ENCODE results near the gene FAM83F. TPM values are rescaled to one million over a fixed set of nuclear protein-coding genes. Genes with fewer than 3 reads are reported as not detected.

The FAM83F gene
- total RNA-seq, 1 experiment from 2014 or later: not detected

DNA sequence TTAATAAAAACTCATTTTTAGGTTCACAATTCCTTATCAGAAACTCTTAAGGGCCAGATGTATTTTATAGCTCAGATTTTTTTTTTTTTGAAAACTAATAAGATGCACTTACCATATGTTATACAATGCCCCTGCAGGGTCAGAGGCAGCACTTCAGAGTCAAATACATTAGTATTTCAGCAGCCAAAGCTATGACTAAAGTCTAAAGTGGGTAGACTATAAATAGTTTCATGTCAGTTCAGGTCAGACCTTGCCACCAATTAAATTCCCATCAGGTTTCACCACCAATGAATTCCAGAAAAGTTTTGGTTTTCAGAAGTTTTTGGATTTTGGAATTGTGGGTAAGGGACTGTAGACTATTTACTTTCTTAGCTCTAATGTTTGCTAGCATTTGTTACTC lies 75.9 kb downstream of the FAM83F start:
- no peak for DNase-seq (ENCODE audit: low read depth in 1 of 2, low spot score in 2 of 2)
- Histone ChIP-seq H3K27ac (no peak overlapping the region), H3K4me1 (replicated peaks) (no peaks in the 10 kb centered on the region), H3K36me3 (no peaks in the 10 kb centered on the region), H3K27me3 (replicated peaks) (no peaks in the 10 kb centered on the region), H3K9me3 (replicated peaks) (no peaks in the 10 kb centered on the region), H3K4me3 (no peak overlapping the region)

DNA sequence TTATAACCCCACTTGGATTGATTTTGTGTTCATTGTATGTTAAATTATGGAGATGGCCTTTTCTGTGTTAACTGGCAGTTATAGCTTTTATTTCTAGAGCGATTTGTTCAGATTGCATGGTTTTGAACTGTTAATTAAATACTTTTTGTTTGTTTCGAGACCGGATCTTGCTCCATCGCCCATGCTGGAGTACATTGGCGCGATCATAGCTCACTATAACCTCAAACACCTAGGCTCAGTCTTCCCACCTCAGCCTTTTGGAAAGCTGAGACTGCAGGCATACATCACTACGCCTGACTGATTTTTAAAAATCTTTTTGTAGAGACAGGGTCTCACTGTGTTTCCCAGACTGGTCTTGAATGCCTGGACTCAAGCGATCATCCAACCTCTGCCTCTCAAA lies 77.0 kb downstream of the FAM83F start:
- Histone ChIP-seq H3K4me3 (no peak overlapping the region), H3K27ac (no peak overlapping the region), H3K9me3 (replicated peaks) (no peaks in the 10 kb centered on the region), H3K4me1 (replicated peaks) (no peaks in the 10 kb centered on the region), H3K36me3 (no peaks in the 10 kb centered on the region), H3K27me3 (replicated peaks) (no peaks in the 10 kb centered on the region)
- no peak for DNase-seq (ENCODE audit: low read depth in 1 of 2, low spot score in 2 of 2)

DNA sequence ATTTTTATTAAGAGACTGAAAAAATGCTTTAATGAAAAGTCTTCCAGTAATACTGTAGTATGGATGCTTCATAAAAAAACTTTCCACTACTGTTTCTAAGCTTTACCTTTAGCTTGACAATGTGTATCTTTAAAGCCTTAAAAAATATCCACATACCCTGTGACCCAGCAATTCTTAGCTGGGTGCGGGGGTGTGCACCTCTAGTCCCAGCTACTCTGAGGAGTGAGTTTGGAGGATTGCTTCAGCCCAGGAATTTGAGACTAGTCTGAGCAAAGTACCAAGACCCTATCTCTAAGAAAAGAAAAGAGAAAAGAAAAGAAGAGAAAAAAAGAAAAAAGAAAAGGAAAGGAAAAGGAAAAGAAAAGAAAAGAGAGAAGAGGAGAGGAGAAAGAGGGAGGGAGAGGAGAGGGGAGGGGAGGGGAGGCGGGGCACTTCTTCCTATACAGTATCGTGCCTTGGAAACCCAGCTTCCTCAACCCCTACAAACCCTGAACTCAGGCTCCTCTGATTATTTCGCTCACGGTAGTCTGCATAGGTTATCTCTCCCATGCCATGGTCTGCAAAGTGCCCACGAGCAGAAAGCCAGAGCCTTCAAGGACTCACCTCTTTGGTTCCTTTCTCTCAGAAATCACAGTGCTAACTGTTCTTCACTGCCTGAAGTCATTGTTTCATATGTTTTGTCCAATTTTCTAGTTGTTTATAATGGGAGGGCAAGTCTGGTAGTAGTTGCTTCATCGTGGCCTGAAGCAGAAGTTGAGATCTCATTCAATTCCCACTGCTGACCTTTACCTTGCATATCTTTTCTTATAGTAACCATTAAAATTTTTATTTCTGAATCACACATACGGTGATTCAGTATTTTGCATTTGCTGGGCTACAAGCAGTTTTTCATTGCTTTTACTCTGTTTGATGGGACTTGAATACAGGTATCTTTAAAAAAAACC lies 82.2 kb downstream of the FAM83F start:
- Histone ChIP-seq H3K36me3 (no peaks in the 10 kb centered on the region), H3K4me1 (replicated peaks) (no peaks in the 10 kb centered on the region), H3K4me3 (no peak overlapping the region), H3K9me3 (replicated peaks) (no peaks in the 10 kb centered on the region), H3K27ac (no peak overlapping the region), H3K27me3 (replicated peaks) (peaks cover 2% of the 10 kb centered on the region; the same call in 1 of the 2 replicates)
- DNase-seq (ENCODE audit: low read depth in 1 of 2, low spot score in 2 of 2): no peak

DNA sequence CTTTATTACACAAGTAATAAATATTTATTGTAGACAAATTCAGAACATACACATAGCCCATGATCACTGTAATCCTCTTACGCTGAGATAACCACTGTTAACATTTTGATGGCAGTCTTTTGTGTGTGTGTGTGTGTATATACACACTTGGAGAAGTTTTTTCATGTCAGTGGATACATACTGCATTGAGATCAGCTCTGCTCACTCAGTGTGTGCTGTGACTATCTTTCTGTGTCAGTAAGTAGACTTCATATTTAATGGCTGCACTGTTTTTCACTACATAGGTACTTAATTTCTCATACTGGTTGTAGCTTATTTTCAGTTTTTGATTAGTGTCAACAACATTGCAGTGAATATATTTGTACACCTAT lies 82.9 kb downstream of the FAM83F start:
- H3K27ac ChIP-seq: no peak overlapping the region
- peaks cover 4% of the 10 kb centered on the region; the same call in 1 of the 2 replicates for H3K27me3 ChIP-seq (replicated peaks)
- no peaks in the 10 kb centered on the region for H3K9me3 ChIP-seq (replicated peaks)
- H3K36me3 ChIP-seq: no peaks in the 10 kb centered on the region
- no peaks in the 10 kb centered on the region for H3K4me1 ChIP-seq (replicated peaks)
- H3K4me3 ChIP-seq: no peak overlapping the region
- DNase-seq (ENCODE audit: low read depth in 1 of 2, low spot score in 2 of 2): no peak

DNA sequence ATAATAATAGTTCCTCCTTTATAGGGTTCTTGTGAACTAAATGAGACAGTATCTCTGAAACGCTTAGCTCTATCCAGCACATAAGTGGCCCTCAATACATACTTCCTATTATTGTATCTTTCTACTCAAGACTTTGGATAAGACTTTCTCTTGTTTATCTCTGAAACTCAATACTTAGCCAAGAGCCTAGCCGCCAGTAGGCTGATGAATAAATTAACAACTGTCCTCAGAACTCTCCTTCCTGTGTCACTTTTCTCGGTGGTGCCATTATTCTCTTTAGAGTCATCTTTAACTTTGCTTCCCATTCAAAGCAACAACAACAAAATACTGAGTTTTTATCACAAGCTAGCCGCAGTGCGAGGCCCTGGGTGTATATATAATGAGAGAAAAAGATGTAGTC lies 86.9 kb downstream of the FAM83F start:
- Histone ChIP-seq H3K27ac (no peak overlapping the region), H3K9me3 (replicated peaks) (no peaks in the 10 kb centered on the region), H3K36me3 (no peaks in the 10 kb centered on the region), H3K4me3 (no peak overlapping the region), H3K27me3 (replicated peaks) (peaks cover 8% of the 10 kb centered on the region), H3K4me1 (replicated peaks) (no peaks in the 10 kb centered on the region)
- DNase-seq (ENCODE audit: low read depth in 1 of 2, low spot score in 2 of 2): no peak

DNA sequence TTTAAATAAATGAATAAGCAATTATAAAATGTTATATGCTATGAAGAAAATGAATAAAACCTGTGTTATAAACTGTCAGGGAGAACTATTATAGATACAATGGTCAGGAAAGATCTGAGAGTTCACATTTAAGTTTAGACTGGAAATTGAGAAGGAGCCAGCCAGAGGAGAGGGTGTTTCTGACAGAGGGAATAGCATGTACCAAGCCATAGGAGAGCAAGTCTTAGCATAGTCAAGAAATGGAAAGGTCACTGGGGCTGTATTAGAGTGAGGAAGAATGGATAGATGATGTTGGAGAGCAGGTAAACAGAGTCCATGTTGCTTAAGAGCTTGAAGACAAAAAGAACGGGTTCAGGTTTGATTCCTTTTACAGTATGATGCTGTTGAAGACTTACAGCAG lies 87.4 kb downstream of the FAM83F start:
- H3K27ac ChIP-seq: no peak overlapping the region
- no peak for DNase-seq (ENCODE audit: low read depth in 1 of 2, low spot score in 2 of 2)
- H3K9me3 ChIP-seq (replicated peaks): no peaks in the 10 kb centered on the region
- H3K4me1 ChIP-seq (replicated peaks): no peaks in the 10 kb centered on the region
- no peak overlapping the region for H3K4me3 ChIP-seq
- peaks cover 8% of the 10 kb centered on the region for H3K27me3 ChIP-seq (replicated peaks)
- H3K36me3 ChIP-seq: no peaks in the 10 kb centered on the region

DNA sequence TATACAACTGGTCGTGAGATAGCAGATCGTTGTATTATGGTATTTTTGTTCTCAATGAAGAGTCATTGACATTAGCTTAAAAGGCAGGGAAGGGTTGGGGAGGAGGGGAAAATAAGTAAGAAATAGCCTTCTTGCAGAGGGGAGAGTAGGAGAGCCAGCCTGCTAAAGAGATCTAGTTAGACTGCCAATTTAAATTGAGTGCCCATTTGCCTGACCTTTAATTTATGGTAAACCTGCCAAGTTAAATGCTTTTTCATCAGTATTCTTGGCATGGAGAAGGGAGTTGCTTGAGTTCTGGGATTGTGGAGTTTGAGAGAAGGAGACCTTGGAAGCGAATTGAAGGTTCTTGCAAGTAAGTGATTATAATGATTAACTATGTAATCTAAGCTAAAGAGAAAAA lies 89.0 kb downstream of the FAM83F start:
- Histone ChIP-seq H3K27me3 (replicated peaks) (peaks cover 8% of the 10 kb centered on the region), H3K27ac (no peak overlapping the region), H3K9me3 (replicated peaks) (no peaks in the 10 kb centered on the region), H3K36me3 (no peaks in the 10 kb centered on the region), H3K4me3 (no peak overlapping the region), H3K4me1 (replicated peaks) (no peaks in the 10 kb centered on the region)
- DNase-seq (ENCODE audit: low read depth in 1 of 2, low spot score in 2 of 2): no peak

DNA sequence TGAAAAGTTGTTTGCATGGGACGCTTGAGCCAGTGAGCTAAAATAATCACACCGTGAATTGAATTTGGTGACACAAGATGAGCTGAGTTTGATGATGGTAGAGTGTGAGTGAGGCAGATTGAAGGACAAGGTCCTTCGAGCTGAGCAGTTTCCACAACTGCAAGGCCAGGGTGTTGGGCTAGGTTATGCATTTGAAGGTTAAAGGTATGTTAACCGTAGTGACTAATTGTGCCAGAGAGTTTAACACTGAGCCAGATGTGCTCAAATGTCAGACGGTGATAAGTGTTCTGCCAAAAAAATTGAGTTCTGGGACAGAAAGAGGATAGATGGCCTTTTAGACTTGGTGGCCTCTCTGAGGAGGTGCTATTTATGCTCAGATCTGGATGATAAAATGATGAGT lies 89.5 kb downstream of the FAM83F start:
- Histone ChIP-seq H3K4me1 (replicated peaks) (no peaks in the 10 kb centered on the region), H3K27ac (no peak overlapping the region), H3K27me3 (replicated peaks) (peaks cover 8% of the 10 kb centered on the region), H3K9me3 (replicated peaks) (no peaks in the 10 kb centered on the region), H3K36me3 (no peaks in the 10 kb centered on the region), H3K4me3 (no peak overlapping the region)
- no peak for DNase-seq (ENCODE audit: low read depth in 1 of 2, low spot score in 2 of 2)

DNA sequence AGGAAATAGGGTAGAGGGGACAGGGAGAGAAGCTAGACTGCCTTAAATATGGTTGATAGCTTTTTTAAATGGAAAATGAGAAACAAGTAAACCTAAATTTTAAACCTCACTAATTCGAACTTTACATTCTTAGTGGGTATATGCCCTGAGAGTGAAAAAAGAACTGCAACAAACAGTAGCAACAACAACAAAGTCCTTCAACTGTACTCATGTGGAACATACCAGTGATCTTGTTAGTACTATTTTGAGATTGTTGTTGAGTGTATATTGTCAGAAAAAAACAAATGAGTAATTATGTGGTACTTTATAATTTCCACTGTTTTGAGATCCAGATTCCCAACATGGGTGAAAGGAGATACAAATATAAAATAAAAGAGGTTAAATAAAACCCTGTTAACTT lies 94.1 kb downstream of the FAM83F start:
- H3K27me3 ChIP-seq (replicated peaks): peaks cover 7% of the 10 kb centered on the region; the same call in 1 of the 2 replicates
- no peaks in the 10 kb centered on the region for H3K36me3 ChIP-seq
- H3K9me3 ChIP-seq (replicated peaks): no peaks in the 10 kb centered on the region
- H3K4me3 ChIP-seq: no peak overlapping the region
- H3K4me1 ChIP-seq (replicated peaks): no peaks in the 10 kb centered on the region
- DNase-seq (ENCODE audit: low read depth in 1 of 2, low spot score in 2 of 2): no peak
- H3K27ac ChIP-seq: no peak overlapping the region

Other genes starting within 250 kb of the FAM83F start
- gene ENTHD1, start 101.2 kb upstream of the FAM83F start, total RNA-seq (2014; rRNA removed; shearing (Covaris generic)): not detected in 2 replicates
- gene GRAP2, start 93.9 kb upstream of the FAM83F start, total RNA-seq (2014; rRNA removed; shearing (Covaris generic)): 0.61 TPM in 1 of 2 replicates, not detected in the other
- not detected in 2 replicates for gene TMA7B, start 34.6 kb upstream of the FAM83F start, total RNA-seq (2014; rRNA removed; shearing (Covaris generic))
- gene TNRC6B, start 183.0 kb downstream of the FAM83F start, total RNA-seq (2014; rRNA removed; shearing (Covaris generic)): 10.5 and 16.6 TPM in 2 replicates